ENCODE data around the gene LSS.
"Not testable (repeated sequence)": the region's sequence is repeated elsewhere in the genome, so short reads cannot be mapped to it uniquely, and the experiment has no call there.

LSS gene

DNA sequence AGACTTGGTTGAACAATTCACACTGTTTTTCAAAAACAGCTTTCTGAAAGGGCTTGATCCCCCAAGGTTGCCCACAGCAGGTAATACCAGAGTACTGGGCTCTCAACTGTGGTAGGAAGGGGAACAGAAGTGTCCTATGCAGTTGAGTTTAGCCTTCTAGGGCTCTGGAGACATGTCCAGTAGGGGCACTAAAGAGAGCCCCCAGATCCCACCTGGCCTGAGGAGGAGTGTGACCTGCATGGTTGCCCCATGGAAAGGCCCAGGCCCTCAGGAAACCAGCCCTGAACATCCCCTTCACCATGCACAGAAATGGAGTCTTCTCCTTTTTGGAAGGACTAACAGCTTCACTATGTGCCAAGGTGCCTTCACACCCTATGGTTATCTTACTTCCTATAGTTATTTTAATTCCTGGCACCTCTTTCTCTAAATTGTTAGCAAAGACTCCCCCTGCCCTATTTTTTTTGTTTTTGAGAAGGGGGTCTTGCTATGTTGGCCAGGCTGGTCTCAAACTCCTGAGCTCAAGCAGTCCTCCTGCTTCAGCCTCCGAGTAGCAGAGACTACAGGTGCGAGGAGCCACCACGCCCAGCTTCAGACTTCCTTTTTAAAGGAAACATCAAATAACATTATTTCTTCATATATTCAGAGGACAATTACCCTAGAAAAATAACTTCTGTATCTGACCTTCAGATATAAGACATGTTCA, 16.8 kb upstream of the LSS start:
- Histone ChIP-seq H3K36me3 (ENCODE audit: insufficient read depth, low read length) (peaks cover 97% of the 10 kb centered on the region), H3K9ac (ENCODE audit: low read depth, low read length) (no peak overlapping the region), H3K4me3 (ENCODE audit: low read length) (no peak overlapping the region), H3K27ac (ENCODE audit: low read depth, low read length) (no peak overlapping the region), H3K4me1 (ENCODE audit: insufficient read depth, low read length) (no peaks in the 10 kb centered on the region), H3K27me3 (ENCODE audit: insufficient read depth, low read length) (no peaks in the 10 kb centered on the region), H3K9me3 (ENCODE audit: insufficient read depth, low read depth, low read length) (no peaks in the 10 kb centered on the region)
- 95% methylated on average over 3 of the region's 3 CpGs for WGBS

- Histone ChIP-seq H3K9me3 (ENCODE audit: insufficient read depth, low read depth, low read length) (no peaks in the 10 kb centered on the region), H3K4me3 (ENCODE audit: low read length) (no peak overlapping the region), H3K27me3 (ENCODE audit: insufficient read depth, low read length) (no peaks in the 10 kb centered on the region), H3K4me1 (ENCODE audit: insufficient read depth, low read length) (no peaks in the 10 kb centered on the region), H3K36me3 (ENCODE audit: insufficient read depth, low read length) (peaks cover 97% of the 10 kb centered on the region), H3K27ac (ENCODE audit: low read depth, low read length) (no peak overlapping the region), H3K9ac (ENCODE audit: low read depth, low read length) (no peak overlapping the region)
- 92% methylated on average over 8 of the region's 8 CpGs for WGBS
Measured at GRCh38 chr21:46244602-46245001, 16.0 kb upstream of the LSS start.

DNA sequence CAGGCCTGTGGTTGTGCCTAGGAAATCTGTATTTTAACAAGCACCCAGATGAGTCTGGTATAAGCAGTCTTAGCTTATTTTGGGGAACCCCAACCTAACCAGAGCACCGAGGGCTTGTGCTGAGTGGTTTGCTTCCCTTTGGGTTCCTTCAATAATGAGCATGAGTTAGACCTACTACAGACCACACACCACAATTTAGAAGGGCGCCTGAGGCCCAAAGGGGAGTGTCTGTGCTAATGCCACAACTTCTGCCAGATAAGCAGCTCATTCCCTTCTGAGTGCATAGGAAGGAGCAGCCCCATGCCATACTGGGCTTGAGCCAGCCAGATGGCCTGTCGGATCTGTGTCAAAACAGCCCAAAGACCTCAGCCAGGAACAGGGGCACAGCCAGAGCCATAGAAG, 15.4 kb upstream of the LSS start:
- 92% methylated on average over 3 of the region's 3 CpGs for WGBS
- no peak overlapping the region for H3K27ac ChIP-seq (ENCODE audit: low read depth, low read length)
- no peaks in the 10 kb centered on the region for H3K27me3 ChIP-seq (ENCODE audit: insufficient read depth, low read length)
- no peak overlapping the region for H3K4me3 ChIP-seq (ENCODE audit: low read length)
- H3K9ac ChIP-seq (ENCODE audit: low read depth, low read length): no peak overlapping the region
- no peaks in the 10 kb centered on the region for H3K4me1 ChIP-seq (ENCODE audit: insufficient read depth, low read length)
- no peaks in the 10 kb centered on the region for H3K9me3 ChIP-seq (ENCODE audit: insufficient read depth, low read depth, low read length)
- H3K36me3 ChIP-seq (ENCODE audit: insufficient read depth, low read length): peaks cover 97% of the 10 kb centered on the region

DNA sequence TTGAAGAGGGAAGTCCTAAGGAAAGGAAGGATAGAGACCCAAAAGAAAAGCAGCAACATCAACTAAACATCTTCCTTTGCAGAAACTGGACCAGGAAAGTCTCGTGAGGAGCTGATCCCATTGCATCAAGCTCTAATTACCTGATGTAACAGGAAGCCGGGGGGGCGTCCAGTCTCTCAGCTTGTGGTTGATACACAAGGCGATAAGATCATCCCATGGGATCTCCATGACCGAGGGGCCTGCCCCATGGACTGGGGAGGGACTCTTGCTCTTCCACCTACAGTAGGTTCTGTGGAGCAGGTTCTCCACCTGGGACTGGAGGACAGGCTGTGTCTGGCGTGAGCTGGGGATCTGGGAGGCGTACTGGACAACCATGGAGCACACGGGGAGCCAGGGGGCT, 14.8 kb upstream of the LSS start:
- Histone ChIP-seq H3K27me3 (ENCODE audit: insufficient read depth, low read length) (no peaks in the 10 kb centered on the region), H3K36me3 (ENCODE audit: insufficient read depth, low read length) (peaks cover 97% of the 10 kb centered on the region), H3K27ac (ENCODE audit: low read depth, low read length) (no peak overlapping the region), H3K4me3 (ENCODE audit: low read length) (no peak overlapping the region), H3K9me3 (ENCODE audit: insufficient read depth, low read depth, low read length) (no peaks in the 10 kb centered on the region), H3K4me1 (ENCODE audit: insufficient read depth, low read length) (no peaks in the 10 kb centered on the region), H3K9ac (ENCODE audit: low read depth, low read length) (no peak overlapping the region)
- WGBS: 93% methylated on average over 8 of the region's 8 CpGs

- H3K9me3 ChIP-seq (ENCODE audit: insufficient read depth, low read depth, low read length): not testable (repeated sequence)
Measured at GRCh38 chr21:46241577-46241976, 13.0 kb upstream of the LSS start.

DNA sequence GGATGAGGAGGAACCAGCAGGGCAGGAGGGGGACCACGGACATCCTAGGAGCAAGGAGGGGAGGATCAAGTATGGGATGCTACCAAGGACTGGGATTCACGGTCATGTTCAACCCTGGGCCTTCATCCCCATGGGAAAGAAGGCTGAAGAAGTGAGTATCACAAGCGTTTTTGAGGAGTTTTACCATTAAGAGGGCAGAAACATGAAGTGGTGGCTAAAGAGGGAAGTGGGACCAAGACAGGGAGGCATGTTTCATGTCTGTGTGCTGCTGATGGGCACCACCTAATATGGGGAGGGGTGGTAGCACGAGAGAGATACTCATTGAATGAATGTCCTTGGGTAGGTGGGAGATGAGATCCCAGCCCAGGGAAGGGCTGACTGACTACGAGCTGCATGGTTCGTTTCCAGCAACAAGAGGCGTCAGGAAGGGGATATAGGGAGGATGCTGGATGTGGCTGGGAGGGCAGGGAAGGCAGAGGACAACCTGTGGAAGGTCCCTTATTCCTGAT, 11.3 kb upstream of the LSS start:
- H3K9me3 ChIP-seq (ENCODE audit: insufficient read depth, low read depth, low read length): no peaks in the 10 kb centered on the region

More at GRCh38 chr21:46241577-46241976, 13.0 kb upstream of the LSS start:
- H3K36me3 ChIP-seq (ENCODE audit: insufficient read depth, low read length): peaks cover 95% of the 10 kb centered on the region
- 76% methylated on average over 1 of the region's 1 CpG for WGBS
- not testable (repeated sequence) for H3K4me3 ChIP-seq (ENCODE audit: low read length); H3K27me3 ChIP-seq (ENCODE audit: insufficient read depth, low read length); H3K4me1 ChIP-seq (ENCODE audit: insufficient read depth, low read length); H3K9ac ChIP-seq (ENCODE audit: low read depth, low read length); H3K27ac ChIP-seq (ENCODE audit: low read depth, low read length)

GRCh38 chr21:46237474-46237873, 8.9 kb upstream of the LSS start:
- Histone ChIP-seq H3K27ac (ENCODE audit: low read depth, low read length) (no peak overlapping the region), H3K36me3 (ENCODE audit: insufficient read depth, low read length) (peaks cover 95% of the 10 kb centered on the region), H3K4me1 (ENCODE audit: insufficient read depth, low read length) (no peaks in the 10 kb centered on the region), H3K27me3 (ENCODE audit: insufficient read depth, low read length) (no peaks in the 10 kb centered on the region), H3K9me3 (ENCODE audit: insufficient read depth, low read depth, low read length) (peaks cover 4% of the 10 kb centered on the region; the same call in 1 of the 2 replicates), H3K9ac (ENCODE audit: low read depth, low read length) (no peak overlapping the region), H3K4me3 (ENCODE audit: low read length) (no peak overlapping the region)
- 96% methylated on average over 5 of the region's 5 CpGs for WGBS

More for the DNA sequence above, 11.3 kb upstream of the LSS start:
- H3K27me3 ChIP-seq (ENCODE audit: insufficient read depth, low read length): no peaks in the 10 kb centered on the region
- H3K9ac ChIP-seq (ENCODE audit: low read depth, low read length): no peak overlapping the region
- no peak overlapping the region for H3K4me3 ChIP-seq (ENCODE audit: low read length)
- peaks cover 95% of the 10 kb centered on the region for H3K36me3 ChIP-seq (ENCODE audit: insufficient read depth, low read length)
- WGBS: 93% methylated on average over 7 of the region's 7 CpGs
- no peak overlapping the region for H3K27ac ChIP-seq (ENCODE audit: low read depth, low read length)
- no peaks in the 10 kb centered on the region for H3K4me1 ChIP-seq (ENCODE audit: insufficient read depth, low read length)

DNA sequence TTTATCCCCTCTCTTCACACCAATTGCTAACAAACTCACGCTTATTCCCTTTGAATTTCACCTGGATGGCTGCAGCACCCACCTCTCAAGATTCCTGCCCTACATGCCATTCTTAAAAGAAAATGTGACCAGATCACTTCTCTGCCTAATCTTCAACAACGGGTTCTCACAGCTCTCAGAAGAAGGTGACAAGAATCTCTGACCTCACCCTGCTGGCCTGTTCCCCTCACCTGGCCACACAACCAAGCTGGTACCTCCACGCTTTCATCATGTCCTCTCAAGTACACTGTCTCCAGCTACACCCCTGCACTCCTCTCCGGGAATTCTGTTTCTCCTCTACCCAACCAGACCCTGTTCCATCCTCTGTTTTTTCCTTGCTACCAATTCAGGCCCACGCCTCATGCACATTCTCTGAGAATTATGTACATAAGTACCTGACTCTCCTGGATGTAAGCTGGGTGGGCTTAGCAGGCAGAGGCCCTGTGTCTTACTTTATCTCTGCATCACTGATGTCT, 5.9 kb upstream of the LSS start:
- Histone ChIP-seq H3K36me3 (ENCODE audit: insufficient read depth, low read length) (peaks cover 90% of the 10 kb centered on the region), H3K27ac (ENCODE audit: low read depth, low read length) (no peak overlapping the region)
- whole genome bisulfite sequencing: 85% methylated on average over 5 of the region's 5 CpGs

DNA sequence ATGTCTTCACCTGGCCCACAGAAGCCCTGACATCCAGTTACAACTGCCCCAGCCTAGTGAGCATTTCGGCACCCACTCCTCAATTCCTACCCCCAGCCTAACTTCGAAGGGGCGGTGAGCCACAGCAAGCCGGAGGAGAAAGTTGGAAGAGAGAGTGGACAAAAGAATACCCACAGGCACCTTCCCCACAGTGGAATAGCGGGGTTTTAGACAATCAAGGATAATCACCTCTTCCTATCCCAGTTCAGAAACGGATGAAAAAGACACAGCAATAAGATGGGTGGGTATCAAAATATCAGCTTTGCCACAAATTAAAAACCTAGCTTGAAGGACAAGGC, 1.3 kb upstream of the LSS start:
- peak overlapping the region; percentile 72 for H3K4me3 ChIP-seq (ENCODE audit: low read length)
- peaks cover 60% of the 10 kb centered on the region for H3K36me3 ChIP-seq (ENCODE audit: insufficient read depth, low read length)
- H3K27me3 ChIP-seq (ENCODE audit: insufficient read depth, low read length): no peaks in the 10 kb centered on the region
- H3K27ac ChIP-seq (ENCODE audit: low read depth, low read length): no peak overlapping the region
- H3K4me1 ChIP-seq (ENCODE audit: insufficient read depth, low read length): peaks cover 9% of the 10 kb centered on the region; the same call in 1 of the 2 replicates
- peak overlapping the region; percentile 82 for H3K9ac ChIP-seq (ENCODE audit: low read depth, low read length)
- 90% methylated on average over 4 of the region's 6 CpGs for WGBS
- H3K9me3 ChIP-seq (ENCODE audit: insufficient read depth, low read depth, low read length): peaks cover 27% of the 10 kb centered on the region

More for the DNA sequence above, 5.9 kb upstream of the LSS start:
- H3K27me3 ChIP-seq (ENCODE audit: insufficient read depth, low read length): no peaks in the 10 kb centered on the region
- H3K9ac ChIP-seq (ENCODE audit: low read depth, low read length): no peak overlapping the region
- no peak overlapping the region for H3K4me3 ChIP-seq (ENCODE audit: low read length)
- H3K4me1 ChIP-seq (ENCODE audit: insufficient read depth, low read length): no peaks in the 10 kb centered on the region
- peaks cover 23% of the 10 kb centered on the region for H3K9me3 ChIP-seq (ENCODE audit: insufficient read depth, low read depth, low read length)

GRCh38 chr21:46229133-46229922, 754 bp upstream of the LSS start:
- peaks cover 9% of the 10 kb centered on the region; the same call in 1 of the 2 replicates for H3K4me1 ChIP-seq (ENCODE audit: insufficient read depth, low read length)
- 7% methylated on average over 69 of the region's 72 CpGs for WGBS
- H3K9me3 ChIP-seq (ENCODE audit: insufficient read depth, low read depth, low read length): peaks cover 27% of the 10 kb centered on the region
- peak overlapping the region; percentile 66 for H3K27ac ChIP-seq (ENCODE audit: low read depth, low read length)
- peaks cover 54% of the 10 kb centered on the region for H3K36me3 ChIP-seq (ENCODE audit: insufficient read depth, low read length)
- H3K4me3 ChIP-seq (ENCODE audit: low read length): peak overlapping the region; percentile 72
- H3K9ac ChIP-seq (ENCODE audit: low read depth, low read length): peak overlapping the region; percentile 82
- no peaks in the 10 kb centered on the region for H3K27me3 ChIP-seq (ENCODE audit: insufficient read depth, low read length)

GRCh38 chr21:46227811-46228344, 696 bp downstream of the LSS start:
- Histone ChIP-seq H3K9me3 (ENCODE audit: insufficient read depth, low read depth, low read length) (peaks cover 27% of the 10 kb centered on the region), H3K36me3 (ENCODE audit: insufficient read depth, low read length) (peaks cover 43% of the 10 kb centered on the region), H3K4me3 (ENCODE audit: low read length) (peak overlapping the region; percentile 79), H3K27ac (ENCODE audit: low read depth, low read length) (peak overlapping the region; percentile 80; the same call in 1 of the 2 replicates), H3K27me3 (ENCODE audit: insufficient read depth, low read length) (no peaks in the 10 kb centered on the region), H3K4me1 (ENCODE audit: insufficient read depth, low read length) (peaks cover 9% of the 10 kb centered on the region; the same call in 1 of the 2 replicates), H3K9ac (ENCODE audit: low read depth, low read length) (peak overlapping the region; percentile 63; the same call in 1 of the 2 replicates)
- 6% methylated on average over 20 of the region's 20 CpGs for WGBS

All from HUES64 (cell line).